Epithelial cell of prostate (primary cell): ENCODE measurements around the gene ALDH18A1.
A peak's percentile ranks its signal among the peaks of the same experiment; 100 is the strongest.

Experiments
- DNase-seq: peaks from one replicate; pipeline ENCODE4 v3.0.0-alpha.2; 2011; ENCODE audit warnings: low read depth, low spot score
- H3K27ac ChIP-seq: fragments of 450-650 bp; 2 replicates; pipeline ENCODE4 v1.5.1; 2017; ENCODE audit warnings: mild to moderate bottlenecking

ALDH18A1 gene

GRCh38 chr10:95597788-95598187 lies 58.7 kb downstream of the ALDH18A1 start:
- no peak overlapping the region for H3K27ac ChIP-seq
- DNase-seq: no peak

- peak; percentile 6 for DNase-seq
- no peak overlapping the region for H3K27ac ChIP-seq
Measured at GRCh38 chr10:95588025-95588424, 68.5 kb downstream of the ALDH18A1 start.

GRCh38 chr10:95579835-95580535 lies 76.5 kb downstream of the ALDH18A1 start:
- no peak for DNase-seq
- no peak overlapping the region for H3K27ac ChIP-seq

- no peak for DNase-seq
- H3K27ac ChIP-seq: no peak overlapping the region
Measured at GRCh38 chr10:95579292-95579691, 77.2 kb downstream of the ALDH18A1 start.

GRCh38 chr10:95578619-95579018 lies 77.9 kb downstream of the ALDH18A1 start:
- DNase-seq: no peak
- H3K27ac ChIP-seq: no peak overlapping the region

- no peak for DNase-seq
- no peak overlapping the region for H3K27ac ChIP-seq
Measured at GRCh38 chr10:95574649-95575365, 81.7 kb downstream of the ALDH18A1 start.

- no peak overlapping the region for H3K27ac ChIP-seq
- no peak for DNase-seq
Measured at GRCh38 chr10:95573964-95574604, 82.4 kb downstream of the ALDH18A1 start.

GRCh38 chr10:95573527-95573926 lies 83.0 kb downstream of the ALDH18A1 start:
- no peak overlapping the region for H3K27ac ChIP-seq
- no peak for DNase-seq

GRCh38 chr10:95572131-95572820 lies 84.2 kb downstream of the ALDH18A1 start:
- H3K27ac ChIP-seq: no peak overlapping the region
- DNase-seq: no peak

GRCh38 chr10:95571390-95571789 lies 85.1 kb downstream of the ALDH18A1 start:
- DNase-seq: no peak
- H3K27ac ChIP-seq: no peak overlapping the region

- H3K27ac ChIP-seq: no peak overlapping the region
- no peak for DNase-seq
Measured at GRCh38 chr10:95569368-95569767, 87.1 kb downstream of the ALDH18A1 start.

GRCh38 chr10:95567903-95568630 lies 88.4 kb downstream of the ALDH18A1 start:
- no peak overlapping the region for H3K27ac ChIP-seq
- no peak for DNase-seq

- DNase-seq: no peak
- no peak overlapping the region for H3K27ac ChIP-seq
Measured at GRCh38 chr10:95566136-95566535, 90.4 kb downstream of the ALDH18A1 start.

GRCh38 chr10:95565336-95565735 lies 91.2 kb downstream of the ALDH18A1 start:
- no peak for DNase-seq
- no peak overlapping the region for H3K27ac ChIP-seq

- no peak overlapping the region for H3K27ac ChIP-seq
- no peak for DNase-seq
Measured at GRCh38 chr10:95564291-95564690, 92.2 kb downstream of the ALDH18A1 start.

GRCh38 chr10:95562341-95562965 lies 94.1 kb downstream of the ALDH18A1 start:
- no peak overlapping the region for H3K27ac ChIP-seq
- no peak for DNase-seq

GRCh38 chr10:95561864-95562177 lies 94.7 kb downstream of the ALDH18A1 start:
- H3K27ac ChIP-seq: no peak overlapping the region
- no peak for DNase-seq

- no peak within 1 kb of the TSS for H3K27ac ChIP-seq
Measured at GRCh38 chr10:95561177-95561863, 95.2 kb downstream of the ALDH18A1 start, which contains the start of gene SORBS1. Gene SORBS1 (minus strand): TSS chr10:95561371. CDS start chr10:95441135, 120,236 bp downstream.

More at GRCh38 chr10:95561177-95561863, 95.2 kb downstream of the ALDH18A1 start, which contains the start of gene SORBS1:
- DNase-seq: peak; percentile 73
